Inflammatory macrophage treated with lipopolysaccharide for 4 hours (primary cell): ENCODE results near the gene PELI1.
A peak's percentile ranks its signal among the peaks of the same experiment; 100 is the strongest.
"Not testable (repeated sequence)": the region's sequence is repeated elsewhere in the genome, so short reads cannot be mapped to it uniquely, and the experiment has no call there.

ENCODE experiments used
- DNase-seq: peaks from one replicate; pipeline ENCODE4 v3.0.0-alpha.2; 2020

PELI1 gene

DNA sequence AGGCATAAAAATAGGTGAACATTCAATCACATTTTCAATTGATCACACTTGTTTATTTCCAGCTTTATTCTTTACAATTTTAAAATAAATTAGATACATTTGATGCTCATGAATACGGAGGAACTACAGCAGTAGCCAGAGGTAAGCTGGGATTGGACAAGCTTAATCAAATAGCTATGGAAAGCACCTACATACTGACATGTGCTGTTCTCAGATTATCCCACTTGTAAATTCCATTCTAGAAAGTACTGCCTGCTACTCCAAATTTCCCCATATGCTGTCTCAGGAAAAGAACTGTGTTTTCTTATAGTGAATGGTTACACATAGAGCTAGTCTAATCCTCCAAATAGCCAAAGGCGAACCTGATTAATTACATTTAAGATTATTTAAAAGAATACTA is 24.2 kb downstream of the PELI1 start:
- DNase-seq: no peak

- no peak for DNase-seq
These were observed 24.9 kb downstream of the PELI1 start for GRCh38 chr2:64119369-64119768.

DNA sequence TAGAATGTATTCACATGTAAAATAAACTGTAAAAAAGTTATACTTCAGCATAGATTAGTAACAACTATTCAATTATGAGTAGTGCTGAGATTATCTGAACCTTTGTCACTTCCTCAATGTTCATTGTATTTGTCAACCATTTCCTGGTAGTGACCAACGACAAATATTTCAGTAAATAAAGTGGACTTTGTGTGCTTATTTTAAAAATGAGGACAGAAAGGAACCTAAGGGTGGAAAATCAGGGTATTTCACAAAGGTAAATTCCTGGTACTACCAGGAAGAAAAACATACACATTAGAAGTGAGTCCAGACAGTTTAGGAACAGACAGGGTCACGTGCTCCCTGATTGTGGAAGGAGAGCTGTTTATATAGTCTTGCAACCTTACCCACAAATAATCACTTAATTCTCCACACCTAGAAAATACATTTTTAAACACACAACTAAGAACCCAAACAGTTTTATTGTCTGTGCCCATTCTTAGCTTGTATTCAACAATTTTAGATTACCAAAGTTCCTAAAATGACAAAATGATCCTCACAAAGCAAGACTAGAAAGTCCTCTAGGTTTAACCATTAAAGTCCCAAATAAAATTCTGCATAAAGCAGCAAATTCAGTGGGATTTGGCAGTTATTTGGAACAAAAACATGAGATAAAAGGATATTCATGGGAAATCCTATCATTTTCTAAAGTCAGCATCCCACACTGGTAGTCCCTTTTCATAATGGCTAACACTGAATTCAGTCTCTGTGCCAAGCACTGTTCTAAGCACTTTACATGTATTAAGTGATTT is 28.2 kb downstream of the PELI1 start:
- peak; percentile 66 for DNase-seq

- DNase-seq: no peak
These were observed 29.3 kb downstream of the PELI1 start for GRCh38 chr2:64114912-64115277.

GRCh38 chr2:64114063-64114911 is 29.9 kb downstream of the PELI1 start:
- peak; percentile 75 for DNase-seq

GRCh38 chr2:64112016-64112415 is 32.2 kb downstream of the PELI1 start:
- no peak for DNase-seq

DNA sequence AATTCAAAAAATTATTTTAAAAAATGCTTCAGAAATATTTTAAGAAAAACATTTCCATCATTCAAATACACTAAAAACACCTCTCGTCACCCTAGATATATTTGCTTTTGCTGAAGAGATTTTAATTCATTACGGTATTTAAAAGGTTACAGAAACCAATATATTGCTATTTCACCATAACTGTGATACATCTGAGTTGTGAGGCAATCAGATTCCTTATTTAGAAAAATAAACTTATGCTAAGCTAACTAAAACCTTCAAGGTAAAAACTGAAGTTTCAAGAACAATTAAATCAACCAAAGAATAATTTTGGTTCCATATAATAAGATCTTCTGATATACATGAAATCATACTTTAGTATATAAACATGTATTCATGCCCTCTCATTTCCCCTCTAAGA is 32.8 kb downstream of the PELI1 start:
- no peak for DNase-seq

- DNase-seq: no peak
These were observed 35.5 kb downstream of the PELI1 start for GRCh38 chr2:64108666-64109241.

DNA sequence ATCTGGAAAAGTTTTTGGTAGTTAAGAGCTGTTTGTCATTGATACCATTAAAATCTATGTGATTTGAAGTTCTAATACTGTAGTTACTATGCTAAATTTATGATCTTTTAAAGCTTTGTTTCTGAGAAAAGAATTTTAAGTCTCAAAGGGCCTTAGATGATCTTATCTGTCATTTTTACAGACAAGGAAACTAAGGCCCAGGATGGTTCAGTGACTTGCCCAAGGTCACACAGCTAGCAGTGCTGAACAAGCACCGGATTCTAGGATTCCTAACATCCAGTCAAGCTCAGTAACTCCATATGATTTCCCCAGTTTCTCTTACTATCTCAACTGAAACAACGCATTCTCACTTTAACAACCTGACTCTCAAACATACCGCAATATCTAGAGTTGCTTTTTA is 37.7 kb downstream of the PELI1 start:
- no peak for DNase-seq

GRCh38 chr2:64105670-64106461 is 38.4 kb downstream of the PELI1 start:
- DNase-seq: peak; percentile 80

DNA sequence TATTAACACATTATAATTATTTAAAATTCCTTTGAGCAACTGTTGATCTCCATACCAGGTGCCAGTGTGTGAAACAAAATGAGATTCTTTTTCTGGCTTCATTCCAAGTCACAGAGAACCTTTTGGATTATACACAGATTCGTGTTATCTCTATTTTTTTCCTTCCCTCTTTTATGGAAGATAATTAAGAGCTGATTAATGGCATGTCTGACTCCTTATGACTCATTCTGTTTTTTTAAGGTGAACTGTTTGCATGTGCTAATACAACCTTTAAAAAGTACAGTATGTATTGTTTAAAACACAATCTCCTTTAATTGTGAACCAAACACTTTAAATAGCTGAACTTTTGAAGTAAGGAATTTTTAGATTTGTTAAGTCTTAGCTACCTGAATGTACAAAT is 39.3 kb downstream of the PELI1 start:
- no peak for DNase-seq

DNA sequence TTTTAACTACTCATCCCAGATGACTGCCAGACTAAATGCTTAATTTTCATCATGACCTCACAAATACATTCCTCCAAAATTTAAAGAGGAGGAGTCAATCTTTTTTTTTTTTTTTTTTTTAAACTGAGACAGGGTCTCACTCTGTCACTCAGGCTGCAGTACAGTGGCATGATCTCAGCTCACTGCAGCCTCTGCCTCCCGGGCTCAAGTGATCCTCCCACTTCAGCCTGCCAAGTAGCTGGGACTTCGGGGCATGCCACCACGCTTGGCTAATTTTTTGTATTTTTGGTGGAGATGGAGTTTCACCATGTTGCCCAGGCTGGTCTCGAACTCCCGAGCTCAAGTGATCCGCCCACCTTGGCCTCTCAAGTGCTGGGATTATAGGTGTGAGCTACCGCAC is 41.5 kb downstream of the PELI1 start:
- DNase-seq: not testable (repeated sequence)

GRCh38 chr2:64101141-64101591 is 43.1 kb downstream of the PELI1 start:
- no peak for DNase-seq

DNA sequence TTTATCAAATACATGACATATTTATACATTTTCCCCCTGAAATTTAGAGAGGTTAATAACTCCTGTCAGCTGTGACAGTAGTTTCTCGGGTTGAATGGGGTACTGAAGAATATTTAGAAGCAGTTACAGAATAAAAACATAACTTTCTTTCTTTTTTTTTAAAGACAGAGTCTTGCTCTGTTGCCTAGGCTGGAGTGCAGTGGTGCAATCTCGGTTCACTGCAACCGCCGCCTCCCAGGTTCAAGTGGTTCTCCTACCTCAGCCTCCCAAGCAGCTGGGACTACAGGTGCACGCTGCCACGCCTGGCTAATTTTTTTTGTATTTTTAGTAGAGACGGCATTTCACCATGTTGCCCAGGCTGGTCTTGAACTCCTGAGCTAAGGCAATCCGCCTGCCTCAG is 43.6 kb downstream of the PELI1 start:
- DNase-seq: not testable (repeated sequence)

GRCh38 chr2:64094663-64095382 is 49.4 kb downstream of the PELI1 start:
- no peak for DNase-seq

- no peak for DNase-seq
These were observed 50.9 kb downstream of the PELI1 start for GRCh38 chr2:64093341-64093740.

- no peak for DNase-seq
These were observed 51.7 kb downstream of the PELI1 start for GRCh38 chr2:64092502-64092901.

GRCh38 chr2:64090264-64090663 is 54.0 kb downstream of the PELI1 start:
- DNase-seq: no peak

- DNase-seq: no peak
These were observed 57.7 kb downstream of the PELI1 start for GRCh38 chr2:64086347-64087082.

DNA sequence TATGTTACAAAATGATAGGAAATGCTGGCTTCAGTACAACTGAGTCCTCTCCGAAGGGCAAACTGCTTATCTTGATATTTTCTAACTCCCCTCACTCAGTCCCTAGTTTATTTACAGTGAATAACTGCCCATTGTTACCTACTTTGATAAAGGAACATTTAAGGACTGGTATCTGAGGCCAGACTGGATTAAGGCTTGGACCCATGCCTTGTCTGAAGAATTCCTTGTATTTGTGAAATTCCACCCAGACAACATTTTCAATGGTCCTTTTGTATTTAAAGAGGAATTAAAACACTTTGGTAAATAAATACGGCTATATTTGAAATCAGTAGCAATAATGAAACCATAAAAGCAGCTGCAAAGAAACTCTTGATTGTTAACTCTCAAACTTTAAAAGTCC is 58.3 kb downstream of the PELI1 start:
- DNase-seq: no peak

DNA sequence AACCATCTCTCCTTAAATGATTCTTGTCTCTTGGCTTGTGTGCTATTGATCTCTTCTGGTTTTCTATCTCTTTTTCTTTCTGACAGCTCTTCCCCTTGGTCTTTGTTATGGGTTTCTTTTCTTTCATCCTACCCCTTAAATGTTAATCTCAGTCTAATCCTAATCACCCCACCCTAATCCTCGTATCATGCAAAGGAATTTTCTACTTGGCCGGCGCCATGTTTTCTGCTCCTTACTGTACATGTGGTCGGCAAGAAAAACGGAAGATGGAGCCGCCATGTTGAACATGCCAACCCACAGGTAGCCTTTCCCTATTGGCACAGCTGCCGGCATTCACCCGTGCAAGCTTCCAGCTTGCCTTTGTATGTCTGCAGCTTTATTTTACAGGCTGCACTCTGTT is 63.2 kb downstream of the PELI1 start:
- no peak for DNase-seq

GRCh38 chr2:64080179-64080578 is 64.0 kb downstream of the PELI1 start:
- no peak for DNase-seq
